ENCODE measurements around the gene KCNQ1.

GRCh38 chr11:2742611-2743426 is 298.0 kb downstream of the KCNQ1 start:
- TF ChIP-seq CTCF (optimal IDR thresholded peaks at IDR 0.05 in 1 of 3, IDR thresholded peaks at IDR 0.05 in 1 of 3, conservative IDR thresholded peaks at IDR 0.05 in 1 of 3; ENCODE audit: extremely low read depth in 1 of 3, insufficient read depth in 2 of 3, low read length in 3 of 3), result no peak
- TF ChIP-seq EZH2 (IDR thresholded peaks at IDR 0.05; ENCODE audit: low read length), result no peak

Measured in keratinocyte (primary cell).